ENCODE measurements around the gene NDUFAF8. TPM values are rescaled to one million over a fixed set of nuclear protein-coding genes. Genes with fewer than 3 reads are reported as not detected.

NDUFAF8 gene
- total RNA-seq, 1 experiment from 2014 or later: 60.1 TPM

- Histone ChIP-seq H3K14ac (ENCODE audit: insufficient read depth, low read length) (no peak overlapping the region), H2BK120ac (ENCODE audit: low read depth, low read length, poor library complexity, severe bottlenecking) (no peak overlapping the region), H3K23me2 (ENCODE audit: insufficient read length, low read depth, low read length, poor library complexity, severe bottlenecking) (no peaks in the 10 kb centered on the region), H4K8ac (replicated peaks; ENCODE audit: insufficient read length, low read depth, low read length) (no peak overlapping the region), H3K27ac (ENCODE audit: insufficient read length, low read depth, low read length) (no peak overlapping the region), H2BK20ac (ENCODE audit: low read depth, low read length, poor library complexity, severe bottlenecking) (no peak overlapping the region), H3K79me2 (ENCODE audit: insufficient read depth, low read length) (no peaks in the 10 kb centered on the region), H2AFZ (ENCODE audit: low read length) (no peak overlapping the region), H2BK5ac (ENCODE audit: insufficient read length, low read length) (no peak overlapping the region), H3T11ph (ENCODE audit: low read length) (no peak overlapping the region), H3K27me3 (ENCODE audit: insufficient read depth, low read length) (no peaks in the 10 kb centered on the region), H3K4me1 (ENCODE audit: insufficient read depth, low read length) (no peaks in the 10 kb centered on the region), H3K79me1 (ENCODE audit: insufficient read depth, low read depth, low read length, poor library complexity, severe bottlenecking) (no peaks in the 10 kb centered on the region), H3K9me3 (ENCODE audit: control insufficient read depth, low read depth, low read length) (no peaks in the 10 kb centered on the region), H3K23ac (ENCODE audit: insufficient read length, low read depth, low read length) (no peak overlapping the region), H4K20me1 (ENCODE audit: control insufficient read depth, insufficient read depth, insufficient read length) (no peaks in the 10 kb centered on the region), H2BK12ac (ENCODE audit: insufficient read length, low read depth, low read length) (no peak overlapping the region), H3K4me2 (ENCODE audit: insufficient read depth, insufficient read length, low read length) (no peak overlapping the region), H4K91ac (ENCODE audit: insufficient read length, low read depth, low read length) (no peak overlapping the region), H2AK5ac (ENCODE audit: insufficient read length, low read length) (no peak overlapping the region), H3K56ac (ENCODE audit: insufficient read length, low read depth, low read length) (no peak overlapping the region), H4K5ac (ENCODE audit: insufficient read length, low read depth, low read length) (no peak overlapping the region), H3K18ac (ENCODE audit: insufficient read length, low read depth, low read length) (no peak overlapping the region), H3K4ac (ENCODE audit: low read depth, low read length) (no peak overlapping the region), H3K9ac (ENCODE audit: extremely low read depth, insufficient read length, low read length) (no peak overlapping the region), H2BK15ac (ENCODE audit: low read depth, low read length) (no peak overlapping the region)
- Mint-ChIP-seq H3K27ac (no peak overlapping the region), H3K4me1 (peaks cover 3% of the 10 kb centered on the region in 2 experiments; a peak in 2 of 4 replicates), H3K27me3 (ENCODE audit: low read depth) (no peaks in the 10 kb centered on the region), H3K4me3 (no peak overlapping the region), H3K36me3 (ENCODE audit: insufficient read depth in 1 of 3, low read depth in 3 of 3) (peaks cover 0 to 42% (median 14%) of the 10 kb centered on the region in 3 experiments; a peak in 5 of 7 replicates), H3K9me3 (no peaks in the 10 kb centered on the region)
- no CpG with 5 or more reads among the region's 10 CpGs for WGBS (ENCODE audit: extremely low coverage, insufficient read length, low lambda C conversion rate)
- no peak for TF ChIP-seq CTCF (conservative IDR thresholded peaks at IDR 0.05)
- no peak for DNase-seq
Measured at GRCh38 chr17:81204578-81204977, 34.5 kb upstream of the NDUFAF8 start.
